ENCODE measurements around the gene BDH1. TPM values are rescaled to one million over a fixed set of nuclear protein-coding genes. Genes with fewer than 3 reads are reported as not detected.

The BDH1 gene
- total RNA-seq, 4 donors from 2014 or later: 44.4 to 60.6 (median 52.2) TPM

- 24 to 50% methylated on average over 5 of the region's 5 CpGs for WGBS, 2 donors
- intact Hi-C loops (cut with DNase I): no loop called here
- DNase-seq: no peak
- Histone ChIP-seq H3K9me3 (no peaks in the 10 kb centered on the region), H3K4me1 (peaks cover 0 to 26% (median 4%) of the 10 kb centered on the region in 3 donors), H3K36me3 (no peaks in the 10 kb centered on the region), H3K27ac (no peak overlapping the region), H3K27me3 (peaks cover 0 to 6% (median 0%) of the 10 kb centered on the region in 4 donors), H3K4me3 (no peak overlapping the region)
- TF ChIP-seq POLR2A (IDR thresholded peaks at IDR 0.05) (no peak), CTCF (IDR thresholded peaks at IDR 0.05) (no peak)
Measured at GRCh38 chr3:197475997-197476525, 79.7 kb downstream of the BDH1 start.

GRCh38 chr3:197475514-197475913 is 80.3 kb downstream of the BDH1 start:
- peaks cover 0 to 26% (median 4%) of the 10 kb centered on the region in 3 donors for H3K4me1 ChIP-seq
- intact Hi-C loops (cut with DNase I): no loop called here
- no peak for DNase-seq
- WGBS, 2 donors: 57 to 67% methylated on average over 3 of the region's 3 CpGs
- H3K9me3 ChIP-seq: no peaks in the 10 kb centered on the region
- no peaks in the 10 kb centered on the region for H3K36me3 ChIP-seq
- TF ChIP-seq CTCF (IDR thresholded peaks at IDR 0.05) (no peak), POLR2A (IDR thresholded peaks at IDR 0.05) (no peak)
- H3K27me3 ChIP-seq: peaks cover 0 to 6% (median 0%) of the 10 kb centered on the region in 4 donors
- no peak overlapping the region for H3K27ac ChIP-seq
- no peak overlapping the region for H3K4me3 ChIP-seq

GRCh38 chr3:197472151-197472550 is 83.6 kb downstream of the BDH1 start:
- Histone ChIP-seq H3K9me3 (no peaks in the 10 kb centered on the region), H3K27me3 (peaks cover 0 to 10% (median 0%) of the 10 kb centered on the region in 4 donors), H3K4me1 (peaks cover 0 to 26% (median 7%) of the 10 kb centered on the region in 3 donors), H3K27ac (no peak overlapping the region), H3K4me3 (no peak overlapping the region), H3K36me3 (no peaks in the 10 kb centered on the region)
- DNase-seq: no peak
- TF ChIP-seq POLR2A (IDR thresholded peaks at IDR 0.05) (no peak), CTCF (IDR thresholded peaks at IDR 0.05) (no peak)
- intact Hi-C loops (cut with DNase I): no loop called here
- WGBS, 2 donors: 71 to 100% methylated on average over 1 to 2 of the region's 2 CpGs

GRCh38 chr3:197471221-197472010 is 84.4 kb downstream of the BDH1 start:
- Histone ChIP-seq H3K9me3 (no peaks in the 10 kb centered on the region), H3K36me3 (no peaks in the 10 kb centered on the region), H3K27me3 (peaks cover 0 to 10% (median 0%) of the 10 kb centered on the region in 4 donors), H3K4me1 (peaks cover 0 to 31% (median 15%) of the 10 kb centered on the region in 3 donors), H3K4me3 (no peak overlapping the region), H3K27ac (no peak overlapping the region)
- TF ChIP-seq CTCF (IDR thresholded peaks at IDR 0.05) (no peak), POLR2A (IDR thresholded peaks at IDR 0.05) (no peak)
- no peak for DNase-seq
- intact Hi-C loops (cut with DNase I): no loop called here
- 86 to 89% methylated on average over 9 to 10 of the region's 10 CpGs for WGBS, 2 donors

GRCh38 chr3:197468866-197469382 is 86.8 kb downstream of the BDH1 start:
- Histone ChIP-seq H3K36me3 (no peaks in the 10 kb centered on the region), H3K9me3 (no peaks in the 10 kb centered on the region), H3K4me1 (peaks cover 0 to 26% (median 11%) of the 10 kb centered on the region in 3 donors), H3K4me3 (no peak overlapping the region), H3K27ac (no peak overlapping the region), H3K27me3 (peaks cover 0 to 4% (median 0%) of the 10 kb centered on the region in 4 donors)
- DNase-seq: no peak
- intact Hi-C loops (cut with DNase I): no loop called here
- 56 to 58% methylated on average over 3 to 5 of the region's 5 CpGs for WGBS, 2 donors
- TF ChIP-seq POLR2A (IDR thresholded peaks at IDR 0.05): no peak
- TF ChIP-seq CTCF (IDR thresholded peaks at IDR 0.05): no peak

All from esophagus squamous epithelium (tissue), 5 donors.